ENCODE data around the gene PGPEP1. TPM values are rescaled to one million over a fixed set of nuclear protein-coding genes. Genes with fewer than 3 reads are reported as not detected.

PGPEP1 gene
- total RNA-seq, 1 donor from 2014 or later: 32.1 TPM

DNA sequence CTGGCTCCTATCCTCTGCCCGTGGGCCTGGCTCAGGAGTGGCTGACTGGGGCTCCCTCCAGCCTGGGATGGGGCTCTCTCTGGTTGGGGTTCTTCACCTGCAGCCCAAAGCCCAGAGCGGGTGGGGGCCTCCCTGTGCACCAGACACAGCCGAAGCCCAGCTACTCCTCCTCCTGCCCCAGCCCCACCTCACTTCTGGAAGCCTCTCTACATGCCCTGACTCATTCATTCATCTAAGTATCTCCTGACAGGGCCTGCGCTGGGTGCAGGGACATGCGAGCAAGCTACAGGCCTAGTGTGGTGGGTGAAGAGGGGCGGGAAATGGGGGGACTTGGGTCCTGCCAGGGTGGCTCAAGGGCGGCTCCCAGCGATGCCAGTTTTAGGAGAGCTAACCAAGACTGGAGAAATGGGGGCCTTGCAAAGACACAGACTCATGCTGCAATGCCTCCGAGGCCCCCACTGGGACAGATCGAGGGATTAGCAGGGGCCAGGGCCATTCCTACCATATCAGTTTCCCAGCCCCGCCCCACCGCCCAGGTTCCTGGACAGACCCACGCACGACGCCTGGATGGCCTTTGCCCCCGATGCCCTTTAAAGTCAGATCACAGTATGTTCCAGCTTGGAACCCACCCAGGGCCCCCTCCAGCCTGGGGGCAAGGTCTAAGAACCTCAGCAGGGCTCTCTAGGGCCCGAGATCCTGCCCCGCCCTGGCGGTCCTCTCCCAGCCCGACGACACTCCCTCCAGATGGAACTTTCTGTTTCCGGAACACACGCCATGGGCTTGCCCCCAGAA lies 30.1 kb upstream of the PGPEP1 start:
- TF ChIP-seq CTCF (IDR thresholded peaks at IDR 0.05; ENCODE audit: unreplicated experiment): no peak
- Mint-ChIP-seq H3K27ac (ENCODE audit: unreplicated experiment) (no peak overlapping the region), H3K9me3 (ENCODE audit: unreplicated experiment) (no peaks in the 10 kb centered on the region), H3K4me3 (ENCODE audit: unreplicated experiment) (no peak overlapping the region), H3K4me1 (ENCODE audit: unreplicated experiment) (peaks cover 12% of the 10 kb centered on the region), H3K27me3 (ENCODE audit: unreplicated experiment) (peaks cover 8% of the 10 kb centered on the region), H3K36me3 (ENCODE audit: low read depth, unreplicated experiment) (peaks cover 15% of the 10 kb centered on the region)
- DNase-seq (ENCODE audit: low spot score): no peak

GRCh38 chr19:18310966-18311365 lies 29.4 kb upstream of the PGPEP1 start:
- no peak for TF ChIP-seq CTCF (IDR thresholded peaks at IDR 0.05; ENCODE audit: unreplicated experiment)
- Mint-ChIP-seq H3K4me1 (ENCODE audit: unreplicated experiment) (peaks cover 17% of the 10 kb centered on the region), H3K4me3 (ENCODE audit: unreplicated experiment) (no peak overlapping the region), H3K27ac (ENCODE audit: unreplicated experiment) (no peak overlapping the region), H3K9me3 (ENCODE audit: unreplicated experiment) (no peaks in the 10 kb centered on the region), H3K36me3 (ENCODE audit: low read depth, unreplicated experiment) (peaks cover 15% of the 10 kb centered on the region), H3K27me3 (ENCODE audit: unreplicated experiment) (peaks cover 8% of the 10 kb centered on the region)
- DNase-seq (ENCODE audit: low spot score): no peak

DNA sequence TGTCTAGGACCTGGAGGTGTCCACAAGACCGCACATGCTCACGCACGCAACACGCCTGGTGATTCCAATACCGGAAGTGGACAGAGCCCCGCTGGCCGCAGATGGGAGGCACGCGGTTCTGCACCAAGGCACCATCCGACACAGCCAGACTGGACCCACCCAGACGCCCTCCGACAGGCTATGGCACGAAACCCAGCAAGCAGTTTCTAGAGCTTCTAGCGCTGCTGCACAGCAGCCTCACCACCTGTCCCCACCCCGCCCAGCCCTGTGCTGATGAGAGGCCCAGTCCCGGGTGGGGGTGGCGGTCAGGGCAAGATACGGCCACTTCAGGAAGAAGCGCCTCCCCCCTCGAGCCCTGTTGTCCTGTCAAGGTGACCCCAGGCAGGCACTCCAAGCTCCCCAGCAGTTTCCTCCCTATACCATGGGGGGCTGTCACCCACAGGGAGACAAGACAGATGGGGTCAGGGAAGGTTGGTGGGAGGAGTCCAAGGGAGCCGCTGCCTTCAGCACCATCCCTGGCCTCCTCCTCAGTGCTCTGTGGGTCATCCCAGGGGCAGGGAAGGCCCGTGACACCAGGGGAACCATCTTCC lies 28.8 kb upstream of the PGPEP1 start:
- H3K4me1 Mint-ChIP-seq (ENCODE audit: unreplicated experiment): peaks cover 17% of the 10 kb centered on the region
- H3K36me3 Mint-ChIP-seq (ENCODE audit: low read depth, unreplicated experiment): peaks cover 14% of the 10 kb centered on the region
- no peak for DNase-seq (ENCODE audit: low spot score)
- no peak overlapping the region for H3K4me3 Mint-ChIP-seq (ENCODE audit: unreplicated experiment)
- H3K27ac Mint-ChIP-seq (ENCODE audit: unreplicated experiment): no peak overlapping the region
- H3K9me3 Mint-ChIP-seq (ENCODE audit: unreplicated experiment): no peaks in the 10 kb centered on the region
- no peak for TF ChIP-seq CTCF (IDR thresholded peaks at IDR 0.05; ENCODE audit: unreplicated experiment)
- H3K27me3 Mint-ChIP-seq (ENCODE audit: unreplicated experiment): peaks cover 7% of the 10 kb centered on the region

- H3K4me3 Mint-ChIP-seq (ENCODE audit: unreplicated experiment): no peak overlapping the region
These were observed 28.3 kb upstream of the PGPEP1 start for GRCh38 chr19:18312092-18312534.

More at GRCh38 chr19:18312092-18312534, 28.3 kb upstream of the PGPEP1 start:
- Mint-ChIP-seq H3K27me3 (ENCODE audit: unreplicated experiment) (peaks cover 3% of the 10 kb centered on the region), H3K9me3 (ENCODE audit: unreplicated experiment) (no peaks in the 10 kb centered on the region), H3K36me3 (ENCODE audit: low read depth, unreplicated experiment) (peaks cover 9% of the 10 kb centered on the region), H3K27ac (ENCODE audit: unreplicated experiment) (no peak overlapping the region), H3K4me1 (ENCODE audit: unreplicated experiment) (peaks cover 12% of the 10 kb centered on the region)
- TF ChIP-seq CTCF (IDR thresholded peaks at IDR 0.05; ENCODE audit: unreplicated experiment): no peak
- no peak for DNase-seq (ENCODE audit: low spot score)
